ENCODE results near the gene PCID2.

The PCID2 gene

GRCh38 chr13:113201815-113202214, 6.7 kb downstream of the PCID2 start:
- Histone ChIP-seq H3K9me3 (no peaks in the 10 kb centered on the region), H3K27me3 (no peaks in the 10 kb centered on the region), H3K4me1 (peaks cover 5% of the 10 kb centered on the region), H3K36me3 (peaks cover 56% of the 10 kb centered on the region), H3K4me3 (ENCODE audit: low read depth, low read length) (no peak overlapping the region)
- no peak for TF ChIP-seq CTCF (IDR thresholded peaks at IDR 0.05; ENCODE audit: low read depth, low read length)
- no peak for DNase-seq

GRCh38 chr13:113196970-113197737, 11.3 kb downstream of the PCID2 start:
- TF ChIP-seq CTCF (IDR thresholded peaks at IDR 0.05; ENCODE audit: low read depth, low read length), result no peak
- DNase-seq, result no peak

GRCh38 chr13:113195360-113195759, 13.1 kb downstream of the PCID2 start:
- H3K4me1 ChIP-seq, result no peaks in the 10 kb centered on the region
- no peaks in the 10 kb centered on the region for H3K9me3 ChIP-seq
- no peaks in the 10 kb centered on the region for H3K27me3 ChIP-seq
- no peak overlapping the region for H3K4me3 ChIP-seq (ENCODE audit: low read depth, low read length)
- peaks cover 88% of the 10 kb centered on the region for H3K36me3 ChIP-seq
- TF ChIP-seq CTCF (IDR thresholded peaks at IDR 0.05; ENCODE audit: low read depth, low read length), result no peak
- no peak for DNase-seq

More at GRCh38 chr13:113196970-113197737, 11.3 kb downstream of the PCID2 start:
- Histone ChIP-seq H3K36me3 (peaks cover 74% of the 10 kb centered on the region), H3K9me3 (no peaks in the 10 kb centered on the region), H3K4me1 (no peaks in the 10 kb centered on the region), H3K4me3 (ENCODE audit: low read depth, low read length) (no peak overlapping the region), H3K27me3 (no peaks in the 10 kb centered on the region)

GRCh38 chr13:113192902-113193301, 15.6 kb downstream of the PCID2 start:
- H3K9me3 ChIP-seq, result no peaks in the 10 kb centered on the region
- H3K4me3 ChIP-seq (ENCODE audit: low read depth, low read length), result no peak overlapping the region
- H3K27me3 ChIP-seq, result no peaks in the 10 kb centered on the region
- no peak for DNase-seq
- H3K36me3 ChIP-seq, result peaks cover 83% of the 10 kb centered on the region
- TF ChIP-seq CTCF (IDR thresholded peaks at IDR 0.05; ENCODE audit: low read depth, low read length), result no peak
- H3K4me1 ChIP-seq, result peaks cover 3% of the 10 kb centered on the region

- no peak for DNase-seq
- peaks cover 6% of the 10 kb centered on the region for H3K4me1 ChIP-seq
- no peaks in the 10 kb centered on the region for H3K9me3 ChIP-seq
Measured at GRCh38 chr13:113192279-113192678, 16.2 kb downstream of the PCID2 start.

More at GRCh38 chr13:113192279-113192678, 16.2 kb downstream of the PCID2 start:
- H3K36me3 ChIP-seq, result peaks cover 78% of the 10 kb centered on the region
- TF ChIP-seq CTCF (IDR thresholded peaks at IDR 0.05; ENCODE audit: low read depth, low read length), result no peak
- H3K27me3 ChIP-seq, result no peaks in the 10 kb centered on the region
- H3K4me3 ChIP-seq (ENCODE audit: low read depth, low read length), result no peak overlapping the region

Measured in BE2C (cell line).